HFF-Myc (cell line): Measurements from ENCODE around the gene IL34.
A peak's percentile ranks its signal among the peaks of the same experiment; 100 is the strongest.

Experiments used
- DNase-seq: peaks from one replicate; pipeline ENCODE4 v3.0.0-alpha.2; 2011; ENCODE audit warnings: low read depth; ENCODE audit errors: extremely low read depth
- H3K4me3 ChIP-seq: replicated peaks from 2 replicates; pipeline ENCODE4 v1.5.1; 2011; ENCODE audit warnings: low read depth, mild to moderate bottlenecking, control low read depth, low read length
- CTCF ChIP-seq: IDR thresholded peaks from 2 replicates; pipeline ENCODE4 v1.5.1; 2012; ENCODE audit warnings: mild to moderate bottlenecking, low read depth, low read length, control low read depth; ENCODE audit errors: missing control alignments

The IL34 gene

GRCh38 chr16:70688246-70688742, 41.9 kb downstream of the IL34 start:
- H3K4me3 ChIP-seq: no peak overlapping the region
- TF ChIP-seq CTCF: no peak
- no peak for DNase-seq

GRCh38 chr16:70689035-70689969, 42.9 kb downstream of the IL34 start:
- TF ChIP-seq CTCF: no peak
- no peak overlapping the region for H3K4me3 ChIP-seq
- no peak for DNase-seq

GRCh38 chr16:70689970-70690891, 43.9 kb downstream of the IL34 start:
- TF ChIP-seq CTCF: no peak
- DNase-seq: no peak

DNA sequence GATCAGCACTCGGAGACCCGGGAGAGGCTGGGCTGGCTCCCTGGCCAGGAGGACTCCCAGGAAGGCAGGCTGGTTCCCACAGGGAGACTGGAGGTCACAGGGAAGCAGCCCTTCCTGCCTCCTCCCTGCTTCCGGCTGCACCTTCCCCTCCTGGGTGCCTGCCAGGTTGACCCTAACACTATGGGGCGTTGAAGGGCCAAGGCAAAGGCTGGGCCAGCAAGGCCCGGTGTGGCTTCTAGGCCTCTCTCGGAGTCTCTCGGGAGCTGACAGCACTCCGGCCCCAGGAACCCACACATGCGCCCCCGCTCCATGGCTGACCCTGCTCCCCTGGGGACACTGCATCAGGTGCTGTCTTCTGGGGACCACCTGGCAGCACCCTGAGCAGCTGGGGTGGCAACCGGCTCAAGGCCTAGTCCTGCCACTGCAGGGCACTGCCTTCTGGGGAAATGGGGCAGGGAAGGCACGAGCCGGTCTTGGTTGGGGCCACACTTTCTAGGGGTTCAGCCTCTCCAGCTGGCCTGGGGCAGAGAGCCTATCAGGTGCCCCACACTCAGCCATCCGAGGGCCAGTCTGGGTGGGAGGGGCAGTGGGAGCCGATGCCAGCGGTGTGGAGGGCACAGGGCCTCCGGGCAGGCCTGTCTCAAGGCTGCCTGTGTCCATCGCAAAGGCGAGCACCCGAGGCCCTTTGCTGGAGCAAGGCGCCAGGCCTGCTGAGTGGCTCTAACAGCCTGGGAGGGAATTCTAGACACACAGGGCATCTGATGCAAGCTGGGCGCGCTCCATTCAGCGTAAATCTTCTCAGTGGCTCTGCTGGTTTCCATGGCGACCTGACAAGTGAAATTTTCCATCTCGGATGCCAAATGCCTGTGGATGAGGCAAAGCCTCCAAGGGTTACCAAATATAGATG, 45.1 kb downstream of the IL34 start:
- no peak overlapping the region for H3K4me3 ChIP-seq
- no peak for TF ChIP-seq CTCF
- peak; percentile 88 for DNase-seq

More at GRCh38 chr16:70689970-70690891, 43.9 kb downstream of the IL34 start:
- H3K4me3 ChIP-seq: no peak overlapping the region

DNA sequence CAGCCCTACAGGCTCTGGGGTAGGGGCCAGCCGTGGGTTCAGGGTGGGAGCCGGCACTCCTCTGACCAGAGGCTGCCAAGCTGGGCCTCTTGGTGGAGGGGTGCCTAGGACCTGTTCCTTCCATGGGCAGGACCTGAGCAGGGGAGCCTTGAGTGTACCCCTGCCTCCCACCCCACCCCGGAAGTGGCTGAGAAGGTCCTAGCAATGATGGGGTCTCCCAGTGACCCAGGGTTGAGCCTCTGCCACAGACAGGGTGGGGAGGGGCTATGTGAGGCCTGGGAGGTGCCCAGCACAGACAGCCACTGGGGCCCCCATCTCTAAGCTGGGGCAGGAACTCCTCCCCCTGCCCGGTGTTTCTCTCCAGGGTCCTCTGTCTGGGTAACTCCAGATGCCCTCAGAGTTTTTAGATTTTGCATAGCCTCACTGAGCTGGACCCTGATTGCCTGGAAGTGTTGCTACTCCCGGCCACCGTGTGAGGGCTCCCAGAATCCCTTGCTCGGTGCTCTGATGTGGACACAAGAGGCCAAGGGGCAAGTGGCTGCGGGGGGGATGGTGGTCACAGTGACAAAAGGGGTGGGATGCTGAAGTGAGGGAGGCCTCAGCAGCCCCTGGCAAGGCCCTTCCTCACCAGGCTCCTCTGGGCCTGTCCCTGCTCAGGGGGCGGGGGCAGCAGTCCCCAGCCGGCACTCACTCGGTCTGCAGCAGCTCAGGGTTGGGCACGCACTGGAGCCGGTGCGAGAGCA, 45.9 kb downstream of the IL34 start:
- TF ChIP-seq CTCF: no peak
- DNase-seq: no peak
- no peak overlapping the region for H3K4me3 ChIP-seq
